SK-N-SH (cell line): ENCODE results near the gene OR2T35.

ENCODE experiments used
- JUND ChIP-seq: IDR thresholded peaks from 2 replicates; pipeline ENCODE4 v1.4.0; 2012
- NFIC ChIP-seq: IDR thresholded peaks from 2 replicates; pipeline ENCODE4 v1.4.0; 2012; ENCODE audit warnings: borderline replicate concordance
- USF2 ChIP-seq: fragments of 150-350 bp; IDR thresholded peaks from 2 replicates; pipeline ENCODE4 v1.6.1; 2017; ENCODE audit warnings: antibody characterized with exemption, low read length, low read depth, borderline replicate concordance
- YY1 ChIP-seq: IDR thresholded peaks from 2 replicates; pipeline ENCODE4 v1.4.0; 2012; ENCODE audit warnings: low read depth, mild to moderate bottlenecking

- TF ChIP-seq YY1 (no peak), NFIC (no peak), USF2 (no peak), JUND (no peak)
Measured at GRCh38 chr1:248627971-248628844, 16.9 kb downstream of the OR2T35 start.
